Measurements from ENCODE around the gene MACROH2A1.

The MACROH2A1 gene

GRCh38 chr5:135341696-135342550 lies 57.1 kb downstream of the MACROH2A1 start:
- Histone ChIP-seq H3K27ac (ENCODE audit: low read depth, low read length) (no peak overlapping the region), H4K20me1 (ENCODE audit: low read depth, low read length) (no peaks in the 10 kb centered on the region), H3K36me3 (ENCODE audit: low read length) (peaks cover 5% of the 10 kb centered on the region; the same call in 1 of the 2 replicates), H3K79me2 (ENCODE audit: insufficient read depth, low read length) (no peaks in the 10 kb centered on the region), H3K4me2 (ENCODE audit: low read depth, low read length, poor library complexity, severe bottlenecking) (no peak overlapping the region), H2AFZ (ENCODE audit: low read depth, low read length, severe bottlenecking) (no peak overlapping the region), H3K9ac (ENCODE audit: low read length) (no peak overlapping the region), H3K9me3 (ENCODE audit: insufficient read depth, low read length) (no peaks in the 10 kb centered on the region), H3K4me3 (ENCODE audit: insufficient read depth, low read length, poor library complexity, severe bottlenecking) (no peak overlapping the region), H3F3A (ENCODE audit: insufficient read depth) (no peaks in the 10 kb centered on the region), H3K9me2 (replicated peaks; ENCODE audit: insufficient read depth, low read length) (no peaks in the 10 kb centered on the region), H3K27me3 (ENCODE audit: low read length) (no peaks in the 10 kb centered on the region)
- no peak for TF ChIP-seq CTCF (IDR thresholded peaks at IDR 0.05; ENCODE audit: insufficient read depth, low read length, poor library complexity, severe bottlenecking)
- no peak for TF ChIP-seq EZH2phosphoT487 (conservative IDR thresholded peaks at IDR 0.05; ENCODE audit: low read length)

DNA sequence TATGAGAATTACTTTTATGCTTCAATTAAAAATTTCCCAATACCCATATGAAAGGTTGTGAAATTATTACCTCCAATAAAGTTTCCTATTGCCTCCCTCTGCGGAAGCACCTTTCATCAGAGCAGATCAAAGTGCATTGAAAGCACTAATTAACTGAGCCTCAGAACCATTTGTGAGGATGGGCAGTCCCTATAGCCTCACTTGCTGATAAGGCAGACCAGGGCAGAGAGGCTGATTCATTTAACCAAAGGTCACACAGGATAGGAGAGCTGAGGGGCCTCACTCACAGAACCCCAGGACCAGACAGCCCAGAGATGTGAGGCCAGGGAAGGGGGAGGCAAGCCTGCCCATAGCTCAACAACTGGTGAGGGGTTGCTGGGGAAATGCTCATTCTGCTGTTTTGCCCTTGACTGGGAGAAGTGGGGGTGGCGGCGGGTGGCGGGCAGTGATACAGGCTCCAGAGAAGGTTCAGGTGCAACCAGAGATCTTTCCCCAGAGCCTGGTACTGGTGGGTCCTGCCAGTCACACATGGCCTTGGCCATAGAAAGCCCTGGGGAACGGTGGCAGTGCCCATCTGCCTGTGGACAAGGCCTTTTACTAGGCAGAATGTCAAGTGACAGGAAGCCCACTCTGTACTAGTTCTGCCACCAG lies 57.9 kb downstream of the MACROH2A1 start:
- Histone ChIP-seq H3F3A (ENCODE audit: insufficient read depth) (no peaks in the 10 kb centered on the region), H3K36me3 (ENCODE audit: low read length) (peaks cover 5% of the 10 kb centered on the region; the same call in 1 of the 2 replicates), H3K27ac (ENCODE audit: low read depth, low read length) (no peak overlapping the region), H3K79me2 (ENCODE audit: insufficient read depth, low read length) (no peaks in the 10 kb centered on the region), H3K9ac (ENCODE audit: low read length) (no peak overlapping the region), H3K27me3 (ENCODE audit: low read length) (no peaks in the 10 kb centered on the region), H3K9me3 (ENCODE audit: insufficient read depth, low read length) (no peaks in the 10 kb centered on the region), H3K4me3 (ENCODE audit: insufficient read depth, low read length, poor library complexity, severe bottlenecking) (no peak overlapping the region), H4K20me1 (ENCODE audit: low read depth, low read length) (no peaks in the 10 kb centered on the region), H3K9me2 (replicated peaks; ENCODE audit: insufficient read depth, low read length) (no peaks in the 10 kb centered on the region), H2AFZ (ENCODE audit: low read depth, low read length, severe bottlenecking) (no peak overlapping the region), H3K4me2 (ENCODE audit: low read depth, low read length, poor library complexity, severe bottlenecking) (no peak overlapping the region)
- TF ChIP-seq CTCF (IDR thresholded peaks at IDR 0.05; ENCODE audit: insufficient read depth, low read length, poor library complexity, severe bottlenecking) (no peak), EZH2phosphoT487 (conservative IDR thresholded peaks at IDR 0.05; ENCODE audit: low read length) (no peak)

GRCh38 chr5:135340568-135340967 lies 58.5 kb downstream of the MACROH2A1 start:
- Histone ChIP-seq H3F3A (ENCODE audit: insufficient read depth) (no peaks in the 10 kb centered on the region), H3K27me3 (ENCODE audit: low read length) (no peaks in the 10 kb centered on the region), H4K20me1 (ENCODE audit: low read depth, low read length) (no peaks in the 10 kb centered on the region), H3K9me3 (ENCODE audit: insufficient read depth, low read length) (no peaks in the 10 kb centered on the region), H3K4me2 (ENCODE audit: low read depth, low read length, poor library complexity, severe bottlenecking) (no peak overlapping the region), H3K4me3 (ENCODE audit: insufficient read depth, low read length, poor library complexity, severe bottlenecking) (no peak overlapping the region), H2AFZ (ENCODE audit: low read depth, low read length, severe bottlenecking) (no peak overlapping the region), H3K27ac (ENCODE audit: low read depth, low read length) (no peak overlapping the region), H3K9ac (ENCODE audit: low read length) (no peak overlapping the region), H3K36me3 (ENCODE audit: low read length) (peaks cover 5% of the 10 kb centered on the region; the same call in 1 of the 2 replicates), H3K9me2 (replicated peaks; ENCODE audit: insufficient read depth, low read length) (no peaks in the 10 kb centered on the region), H3K79me2 (ENCODE audit: insufficient read depth, low read length) (no peaks in the 10 kb centered on the region)
- TF ChIP-seq EZH2phosphoT487 (conservative IDR thresholded peaks at IDR 0.05; ENCODE audit: low read length), result no peak
- TF ChIP-seq CTCF (IDR thresholded peaks at IDR 0.05; ENCODE audit: insufficient read depth, low read length, poor library complexity, severe bottlenecking), result no peak
